Fibroblast of pulmonary artery (primary cell): Measurements from ENCODE around the gene SLC13A2.
"Not testable (repeated sequence)": the region's sequence is repeated elsewhere in the genome, so short reads cannot be mapped to it uniquely, and the experiment has no call there.

ENCODE experiments used
- DNase-seq: peaks from one replicate; pipeline ENCODE4 v3.0.0-alpha.2; 2010; ENCODE audit warnings: low read depth
- H3K4me3 ChIP-seq: replicated peaks from 2 replicates; pipeline ENCODE4 v1.5.1; 2011; ENCODE audit warnings: low read depth, mild to moderate bottlenecking, control low read depth, low read length, moderate library complexity
- TF ChIP-seq, protein P1 (sequence below): IDR thresholded peaks from 2 replicates; pipeline ENCODE4 v1.5.1; 2011; ENCODE audit warnings: mild to moderate bottlenecking, control low read depth, low read length, inconsistent platforms; ENCODE audit errors: missing control alignments

Gene SLC13A2

DNA sequence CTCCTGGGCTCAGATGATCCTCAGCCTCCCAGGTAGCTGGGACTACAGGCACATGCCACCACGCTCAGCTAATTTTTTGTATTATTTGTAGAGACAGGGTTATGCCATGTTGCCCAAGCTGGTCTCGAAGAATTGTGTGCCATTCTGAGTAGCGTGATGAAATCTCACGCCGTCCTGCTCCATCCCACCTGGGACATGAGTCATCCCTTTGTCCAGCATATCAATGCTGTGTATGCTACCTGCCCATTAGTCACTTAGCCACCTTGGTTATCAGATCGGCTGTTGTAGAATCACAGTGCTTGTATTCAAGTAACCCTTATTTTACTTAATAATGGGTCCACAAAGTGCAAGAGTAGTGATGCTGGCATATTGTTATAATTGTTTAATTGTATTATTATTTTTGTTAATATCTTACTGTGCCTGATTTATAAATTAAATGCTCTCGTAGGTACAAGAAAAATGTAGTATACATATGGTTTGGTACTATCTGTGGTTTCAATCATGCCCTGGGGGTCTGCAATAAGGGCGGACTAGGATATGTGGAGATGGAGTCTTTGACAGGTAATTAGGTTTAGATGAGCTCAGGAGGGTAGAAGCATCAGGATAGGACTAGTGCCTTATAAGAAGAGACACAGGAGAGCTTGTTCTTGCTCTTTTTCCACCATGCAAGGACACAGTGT is 26.6 kb upstream of the SLC13A2 start:
- TF ChIP-seq, protein P1, sequence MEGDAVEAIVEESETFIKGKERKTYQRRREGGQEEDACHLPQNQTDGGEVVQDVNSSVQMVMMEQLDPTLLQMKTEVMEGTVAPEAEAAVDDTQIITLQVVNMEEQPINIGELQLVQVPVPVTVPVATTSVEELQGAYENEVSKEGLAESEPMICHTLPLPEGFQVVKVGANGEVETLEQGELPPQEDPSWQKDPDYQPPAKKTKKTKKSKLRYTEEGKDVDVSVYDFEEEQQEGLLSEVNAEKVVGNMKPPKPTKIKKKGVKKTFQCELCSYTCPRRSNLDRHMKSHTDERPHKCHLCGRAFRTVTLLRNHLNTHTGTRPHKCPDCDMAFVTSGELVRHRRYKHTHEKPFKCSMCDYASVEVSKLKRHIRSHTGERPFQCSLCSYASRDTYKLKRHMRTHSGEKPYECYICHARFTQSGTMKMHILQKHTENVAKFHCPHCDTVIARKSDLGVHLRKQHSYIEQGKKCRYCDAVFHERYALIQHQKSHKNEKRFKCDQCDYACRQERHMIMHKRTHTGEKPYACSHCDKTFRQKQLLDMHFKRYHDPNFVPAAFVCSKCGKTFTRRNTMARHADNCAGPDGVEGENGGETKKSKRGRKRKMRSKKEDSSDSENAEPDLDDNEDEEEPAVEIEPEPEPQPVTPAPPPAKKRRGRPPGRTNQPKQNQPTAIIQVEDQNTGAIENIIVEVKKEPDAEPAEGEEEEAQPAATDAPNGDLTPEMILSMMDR, result no peak
- no peak for DNase-seq

DNA sequence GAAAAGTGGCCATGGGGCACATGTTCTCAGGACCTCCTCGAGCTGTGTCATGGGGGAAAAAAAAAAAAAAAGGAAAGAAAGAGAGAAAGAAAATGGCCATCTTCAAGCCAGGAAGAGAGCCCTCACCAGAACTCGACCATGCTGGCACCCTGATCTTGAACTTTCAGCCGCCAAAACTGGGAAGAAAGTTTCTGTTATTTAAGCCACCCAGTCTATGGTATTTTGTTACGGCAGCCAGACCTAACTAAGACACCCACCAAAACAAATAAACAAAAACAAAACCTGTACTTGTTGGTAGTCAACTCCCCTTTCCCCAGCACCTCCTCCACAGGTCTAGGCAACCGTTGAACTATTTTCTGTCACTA is 26.1 kb upstream of the SLC13A2 start:
- DNase-seq, result no peak
- no peak overlapping the region for H3K4me3 ChIP-seq
- TF ChIP-seq, protein P1, result no peak

More for the DNA sequence above, 26.6 kb upstream of the SLC13A2 start:
- H3K4me3 ChIP-seq, result no peak overlapping the region

DNA sequence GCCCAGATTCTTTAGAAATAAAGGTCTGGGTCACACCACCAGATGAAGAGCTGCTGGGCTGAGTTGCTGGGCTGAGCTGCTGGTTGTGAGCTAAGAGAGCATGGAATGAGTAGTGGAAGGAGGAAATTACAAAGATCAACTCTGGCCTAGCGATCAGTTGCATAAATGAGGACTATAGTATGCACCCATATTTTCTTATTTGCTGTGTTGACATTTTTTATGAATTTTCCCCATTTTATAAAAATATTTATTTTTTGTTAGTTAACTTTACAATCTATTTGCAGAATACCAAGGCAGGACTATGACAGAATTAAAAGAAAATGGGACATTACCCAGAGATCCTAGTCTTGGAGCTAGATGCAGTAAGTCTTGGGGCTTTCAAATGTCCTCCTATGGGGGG is 23.6 kb upstream of the SLC13A2 start:
- TF ChIP-seq, protein P1, result no peak
- DNase-seq, result no peak
- H3K4me3 ChIP-seq, result no peak overlapping the region

DNA sequence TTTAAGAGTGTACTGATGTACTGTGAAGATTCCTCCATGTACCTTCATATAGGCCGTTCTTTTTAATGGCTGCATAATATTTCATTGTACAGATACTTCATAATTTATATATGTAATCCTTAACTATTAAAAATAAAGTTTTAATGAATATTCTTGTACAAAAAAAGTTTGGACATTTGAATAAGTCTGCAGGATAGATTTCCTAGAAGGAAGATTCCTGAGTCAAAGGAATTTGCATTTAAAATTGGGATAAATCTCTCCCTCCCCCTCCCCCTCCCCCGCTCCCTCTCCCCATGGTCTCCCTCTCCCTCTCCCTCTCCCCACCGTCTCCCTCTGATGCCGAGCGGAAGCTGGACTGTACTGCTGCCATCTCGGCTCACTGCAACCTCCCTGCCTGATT is 15.6 kb upstream of the SLC13A2 start:
- TF ChIP-seq, protein P1, result no peak
- no peak overlapping the region for H3K4me3 ChIP-seq
- no peak for DNase-seq

DNA sequence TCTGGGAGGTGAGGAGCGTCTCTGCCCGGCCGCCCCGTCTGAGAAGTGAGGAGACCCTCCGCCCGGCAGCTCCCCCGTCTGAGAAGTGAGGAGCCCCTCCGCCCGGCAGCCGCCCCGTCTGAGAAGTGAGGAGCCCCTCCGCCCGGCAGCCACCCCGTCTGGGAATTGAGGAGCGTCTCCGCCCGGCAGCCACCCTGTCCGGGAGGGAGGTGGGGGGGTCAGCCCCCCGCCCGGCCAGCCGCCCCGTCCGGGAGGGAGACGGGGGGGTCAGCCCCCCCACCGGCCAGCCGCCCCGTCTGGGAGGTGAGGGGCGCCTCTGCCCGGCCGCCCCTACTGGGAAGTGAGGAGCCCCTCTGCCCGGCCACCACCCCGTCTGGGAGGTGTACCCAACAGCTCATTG is 14.6 kb upstream of the SLC13A2 start:
- DNase-seq, H3K4me3 ChIP-seq: not testable (repeated sequence)

DNA sequence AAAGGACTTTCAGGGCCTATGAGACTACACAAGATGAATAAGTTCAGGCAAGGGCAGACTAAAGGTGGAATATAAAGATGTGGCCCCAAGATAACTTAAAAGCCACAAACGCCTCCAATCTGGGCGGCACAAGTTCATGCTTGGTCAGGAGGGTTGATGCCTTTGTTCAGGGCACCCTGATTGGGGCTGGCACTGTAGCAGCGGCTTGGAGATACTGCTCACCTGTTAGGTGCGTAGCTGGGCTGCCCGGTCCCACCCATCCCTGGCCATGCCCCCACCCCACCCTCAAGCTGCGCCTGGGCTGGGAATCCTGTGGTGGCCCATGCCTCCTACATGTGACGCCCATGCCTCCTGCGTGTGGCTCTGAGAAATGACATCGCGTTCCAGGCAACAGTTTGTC is 12.5 kb upstream of the SLC13A2 start:
- TF ChIP-seq, protein P1, result no peak
- DNase-seq, result no peak
- no peak overlapping the region for H3K4me3 ChIP-seq

DNA sequence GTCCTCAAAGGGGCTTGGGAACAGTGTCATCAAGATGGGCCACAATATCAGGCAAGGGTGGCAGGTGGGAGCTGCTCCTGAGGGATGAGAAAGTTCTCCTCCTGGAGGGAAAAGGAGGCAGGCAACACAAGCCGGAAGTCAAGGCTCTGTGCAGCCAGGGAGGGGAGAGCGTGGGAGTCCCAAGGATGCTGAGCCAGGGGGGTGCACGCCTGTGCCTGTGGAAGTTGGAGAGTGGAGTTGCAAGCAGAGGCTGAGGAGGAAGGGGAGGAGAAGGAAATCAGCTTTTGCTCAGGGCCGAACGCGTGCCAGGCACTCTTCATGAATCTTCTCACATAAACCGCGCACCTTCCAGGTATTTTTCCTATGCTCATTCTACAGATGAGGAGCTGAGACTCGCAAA is 7.4 kb upstream of the SLC13A2 start:
- DNase-seq, result peak; percentile 17
- TF ChIP-seq, protein P1, result no peak
- no peak overlapping the region for H3K4me3 ChIP-seq
